Measurements from ENCODE around the gene CFD.
A peak's percentile ranks its signal among the peaks of the same experiment; 100 is the strongest.
"Not testable (repeated sequence)": the region's sequence is repeated elsewhere in the genome, so short reads cannot be mapped to it uniquely, and the experiment has no call there.

Gene CFD

DNA sequence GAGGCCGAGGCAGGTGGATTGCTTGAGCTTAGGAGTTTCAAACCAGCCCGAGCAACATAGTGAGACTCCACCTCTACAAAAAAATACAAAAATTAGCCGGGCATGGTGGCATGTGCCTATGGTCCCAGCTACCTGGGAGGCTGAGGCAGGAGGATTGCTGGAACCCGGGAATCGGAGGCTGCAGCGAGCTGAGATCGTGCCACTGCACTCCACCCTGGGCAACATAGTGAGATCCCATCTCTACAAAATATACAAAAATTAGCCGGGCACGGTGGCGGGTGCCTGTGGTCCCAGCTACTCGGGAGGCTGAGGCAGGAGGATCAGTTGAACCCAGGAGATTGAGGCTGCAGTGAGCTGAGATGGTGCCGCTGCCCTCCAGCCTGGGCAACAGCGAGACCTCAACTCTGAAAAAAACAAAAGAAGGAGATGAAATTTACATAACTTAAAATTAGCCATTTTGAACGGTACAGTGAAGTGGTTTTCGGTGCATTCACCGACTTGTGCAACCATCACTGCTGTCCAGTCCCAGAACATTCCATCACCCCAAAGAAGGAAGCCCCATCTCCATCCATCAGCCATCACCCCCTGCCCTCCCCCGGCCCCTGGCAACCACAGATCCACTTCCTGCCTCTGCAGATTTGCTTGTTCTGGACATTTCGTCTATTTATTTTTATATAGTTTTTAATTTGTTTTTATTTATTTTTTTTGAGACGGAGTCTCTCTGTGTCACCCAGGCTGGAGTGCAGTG lies 33.4 kb upstream of the CFD start:
- DNase-seq (ENCODE audit: low read depth, low spot score), result no peak

- no peak for DNase-seq (ENCODE audit: low read depth, low spot score)
Measured at GRCh38 chr19:827314-827709, 32.2 kb upstream of the CFD start.

DNA sequence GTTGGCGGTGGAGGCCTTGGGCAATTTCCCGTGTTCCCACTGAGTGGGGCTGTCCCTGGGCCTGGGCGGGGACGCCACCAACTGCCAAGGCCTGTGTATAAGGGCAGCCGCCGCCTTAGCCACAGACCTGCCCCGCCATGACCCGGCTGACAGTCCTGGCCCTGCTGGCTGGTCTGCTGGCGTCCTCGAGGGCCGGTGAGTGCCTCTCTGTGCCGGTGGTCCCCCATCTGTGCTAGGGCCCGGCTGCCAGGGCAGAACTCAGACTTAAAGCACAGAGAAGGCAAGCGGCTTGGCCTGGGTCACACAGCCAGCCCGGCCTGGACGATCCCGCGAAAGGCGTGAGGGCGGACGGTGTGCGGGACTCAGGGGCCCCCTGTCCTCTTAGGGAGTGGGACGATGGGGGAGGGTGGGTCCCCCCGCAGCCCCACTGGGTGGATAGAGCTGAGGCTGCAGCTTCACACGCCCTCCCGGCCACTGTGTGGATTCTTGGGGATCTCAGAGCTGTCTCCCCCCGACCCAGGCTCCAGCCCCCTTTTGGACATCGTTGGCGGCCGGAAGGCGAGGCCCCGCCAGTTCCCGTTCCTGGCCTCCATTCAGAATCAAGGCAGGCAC lies 31.6 kb upstream of the CFD start, which contains the start of gene AZU1:
Gene AZU1 (plus strand): TSS at position 128 of the 612 bp plus-strand sequence. CDS start 10 bp downstream, at position 138.
- DNase-seq (ENCODE audit: low read depth, low spot score), result no peak

DNA sequence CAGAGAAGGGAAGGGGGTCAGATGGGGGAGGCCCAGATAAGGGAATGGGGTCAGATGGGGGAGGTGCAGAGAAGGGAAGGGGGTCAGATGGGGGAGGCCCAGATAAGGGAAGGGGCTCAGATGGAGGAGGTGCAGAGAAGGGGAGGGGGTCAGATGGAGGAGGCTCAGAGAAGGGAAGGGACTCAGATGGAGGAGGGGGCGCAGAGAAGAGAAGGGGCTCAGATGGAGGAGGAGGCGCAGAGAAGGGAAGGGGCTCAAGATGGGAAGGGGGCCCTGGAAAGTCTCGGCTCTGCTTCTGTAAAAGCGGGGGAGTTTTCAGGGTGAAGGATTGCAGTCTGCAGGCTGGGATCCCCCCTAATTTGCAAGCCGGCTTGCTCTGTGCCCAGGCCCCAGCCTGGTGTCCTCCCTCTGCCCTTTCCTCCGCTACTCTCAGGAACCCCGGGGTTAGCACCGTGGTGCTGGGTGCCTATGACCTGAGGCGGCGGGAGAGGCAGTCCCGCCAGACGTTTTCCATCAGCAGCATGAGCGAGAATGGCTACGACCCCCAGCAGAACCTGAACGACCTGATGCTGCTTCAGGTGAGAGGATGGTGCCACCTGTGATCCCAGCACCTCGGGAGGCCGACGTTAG lies 30.2 kb upstream of the CFD start:
- no peak for DNase-seq (ENCODE audit: low read depth, low spot score)

GRCh38 chr19:831407-832369 lies 27.8 kb upstream of the CFD start:
- no peak for DNase-seq (ENCODE audit: low read depth, low spot score)

DNA sequence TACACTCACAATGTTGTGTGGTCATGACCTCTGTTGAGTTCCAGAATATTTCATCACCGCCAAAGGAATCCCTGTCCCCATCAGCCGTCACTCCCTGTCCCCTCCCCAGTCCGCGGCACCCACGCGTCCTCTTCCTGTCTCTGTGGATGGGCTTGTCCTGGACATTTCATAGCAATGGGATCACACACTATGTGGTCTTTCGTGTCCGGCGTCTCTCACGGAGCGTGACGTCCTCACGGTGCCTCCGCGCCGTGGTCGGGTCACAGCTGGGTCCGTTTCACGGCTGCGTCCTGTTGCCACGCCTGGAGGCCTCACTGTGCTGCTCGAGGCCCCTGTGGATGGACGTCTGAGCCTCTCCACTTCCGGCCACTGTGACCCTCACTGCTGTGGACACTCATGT lies 25.2 kb upstream of the CFD start:
- no peak for DNase-seq (ENCODE audit: low read depth, low spot score)

GRCh38 chr19:835210-835810 lies 24.2 kb upstream of the CFD start:
- no peak for DNase-seq (ENCODE audit: low read depth, low spot score)

- DNase-seq (ENCODE audit: low read depth, low spot score), result no peak
Measured at GRCh38 chr19:840519-841206, 18.8 kb upstream of the CFD start, which contains the start of gene PRTN3. Gene PRTN3 (plus strand): TSS chr19:840999. CDS start chr19:841009, 10 bp downstream.

- not testable (repeated sequence) for DNase-seq (ENCODE audit: low read depth, low spot score)
Measured at GRCh38 chr19:842802-843179, 16.7 kb upstream of the CFD start.

- no peak for DNase-seq (ENCODE audit: low read depth, low spot score)
Measured at GRCh38 chr19:843180-843835, 16.2 kb upstream of the CFD start.

- DNase-seq (ENCODE audit: low read depth, low spot score), result no peak
Measured at GRCh38 chr19:843836-844545, 15.5 kb upstream of the CFD start.

DNA sequence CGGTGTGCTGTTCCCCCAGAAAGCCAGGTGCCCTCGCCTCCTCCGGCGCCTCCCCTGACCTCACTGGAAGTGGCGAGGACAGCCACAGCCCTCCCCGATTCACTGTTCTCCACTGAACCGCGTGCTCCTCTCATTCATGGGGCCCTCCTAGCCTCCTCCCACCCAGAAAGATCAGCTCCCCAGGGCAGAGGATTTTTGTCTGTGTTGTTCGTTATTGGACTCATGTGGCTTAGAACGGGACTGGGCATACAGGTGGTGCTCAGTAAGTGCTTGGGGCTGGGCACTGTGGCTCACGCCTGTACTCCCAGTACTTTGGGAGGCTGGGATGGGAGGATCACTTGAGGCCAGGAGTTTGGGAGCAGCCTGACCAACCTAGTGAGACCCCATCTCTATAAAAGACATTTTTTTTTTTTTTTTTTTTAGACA lies 14.9 kb upstream of the CFD start:
- DNase-seq (ENCODE audit: low read depth, low spot score), result no peak

- DNase-seq (ENCODE audit: low read depth, low spot score), result no peak
Measured at GRCh38 chr19:845707-846521, 13.6 kb upstream of the CFD start.

GRCh38 chr19:848386-848921 lies 11.0 kb upstream of the CFD start:
- DNase-seq (ENCODE audit: low read depth, low spot score), result no peak

- not testable (repeated sequence) for DNase-seq (ENCODE audit: low read depth, low spot score)
Measured at GRCh38 chr19:849195-849594, 10.3 kb upstream of the CFD start.

DNA sequence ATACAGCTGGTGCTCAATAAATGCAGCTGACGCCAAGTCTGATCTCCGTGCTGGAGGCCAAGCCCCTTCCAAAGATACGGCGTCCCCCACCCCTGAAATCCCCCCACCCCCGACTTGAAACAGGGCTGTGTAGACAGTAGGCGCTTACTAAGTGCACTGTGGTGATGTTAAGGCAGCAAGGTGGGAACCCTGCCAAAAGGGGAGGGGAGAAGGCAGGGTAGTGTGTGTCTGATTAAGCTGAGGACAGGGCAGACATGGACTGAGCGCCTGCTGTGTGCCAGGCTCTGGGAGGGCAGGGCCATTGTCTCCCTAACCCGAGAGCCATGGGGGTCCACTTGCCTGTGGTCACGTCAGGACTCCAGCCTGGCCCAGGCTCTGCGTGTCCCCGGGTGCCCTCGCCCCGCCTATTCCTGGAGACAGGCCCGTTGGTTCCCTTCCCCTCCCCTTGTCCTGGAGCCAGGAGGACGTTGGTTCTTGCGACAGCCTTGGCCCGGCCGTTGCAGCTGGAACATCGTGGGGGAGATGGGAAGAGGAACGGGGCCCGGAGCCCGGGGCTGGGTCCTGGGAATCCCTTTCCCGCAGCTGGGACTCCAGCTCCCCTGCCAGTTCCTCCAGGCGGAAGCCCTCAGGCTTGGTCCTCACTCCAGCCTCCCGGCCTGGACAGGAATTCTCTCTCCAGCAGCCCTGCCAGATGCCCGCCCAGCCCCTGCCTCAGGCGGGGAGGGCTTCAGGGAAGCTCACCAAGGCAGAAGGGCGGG lies 9.1 kb upstream of the CFD start:
- DNase-seq (ENCODE audit: low read depth, low spot score), result peak; percentile 99

- DNase-seq (ENCODE audit: low read depth, low spot score), result no peak
Measured at GRCh38 chr19:850979-851335, 8.5 kb upstream of the CFD start.

Data from brain pericyte (primary cell).